OCI-LY3 (cell line): ENCODE measurements around the gene PHOSPHO1.

Experiments
- EZH2phosphoT487 ChIP-seq: fragments of 200-600 bp; shearing (Covaris generic); IDR thresholded peaks from 2 replicates; pipeline ENCODE4 v1.6.1; 2018; ENCODE audit warnings: antibody characterized with exemption, mixed run types, low read depth
- TF ChIP-seq, protein P1 (sequence below): fragments of 200-600, 300-600 bp; sonication (generic); IDR thresholded peaks from 2 replicates; pipeline ENCODE4 v1.5.1; 2014; ENCODE audit warnings: antibody characterized with exemption, low read length, low read depth

DNA sequence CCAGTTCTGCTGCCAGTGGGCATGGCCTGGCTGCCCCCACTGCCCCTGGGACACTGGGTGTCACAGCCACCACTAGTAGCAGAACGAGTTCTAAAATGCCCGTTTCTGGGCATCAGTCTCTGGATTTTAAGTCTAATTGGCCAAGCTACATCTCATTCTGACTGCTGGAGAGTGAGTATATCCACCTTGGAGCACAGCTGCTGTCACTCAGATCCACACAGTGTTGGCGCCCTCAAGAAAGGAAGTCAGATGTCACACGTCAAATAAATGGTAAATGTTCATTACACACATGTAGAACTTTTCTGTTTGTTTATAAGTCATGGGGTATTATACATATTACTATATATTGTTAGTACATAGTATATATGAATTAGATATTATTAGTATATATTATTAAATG is 39.7 kb downstream of the PHOSPHO1 start:
- TF ChIP-seq, protein P1, sequence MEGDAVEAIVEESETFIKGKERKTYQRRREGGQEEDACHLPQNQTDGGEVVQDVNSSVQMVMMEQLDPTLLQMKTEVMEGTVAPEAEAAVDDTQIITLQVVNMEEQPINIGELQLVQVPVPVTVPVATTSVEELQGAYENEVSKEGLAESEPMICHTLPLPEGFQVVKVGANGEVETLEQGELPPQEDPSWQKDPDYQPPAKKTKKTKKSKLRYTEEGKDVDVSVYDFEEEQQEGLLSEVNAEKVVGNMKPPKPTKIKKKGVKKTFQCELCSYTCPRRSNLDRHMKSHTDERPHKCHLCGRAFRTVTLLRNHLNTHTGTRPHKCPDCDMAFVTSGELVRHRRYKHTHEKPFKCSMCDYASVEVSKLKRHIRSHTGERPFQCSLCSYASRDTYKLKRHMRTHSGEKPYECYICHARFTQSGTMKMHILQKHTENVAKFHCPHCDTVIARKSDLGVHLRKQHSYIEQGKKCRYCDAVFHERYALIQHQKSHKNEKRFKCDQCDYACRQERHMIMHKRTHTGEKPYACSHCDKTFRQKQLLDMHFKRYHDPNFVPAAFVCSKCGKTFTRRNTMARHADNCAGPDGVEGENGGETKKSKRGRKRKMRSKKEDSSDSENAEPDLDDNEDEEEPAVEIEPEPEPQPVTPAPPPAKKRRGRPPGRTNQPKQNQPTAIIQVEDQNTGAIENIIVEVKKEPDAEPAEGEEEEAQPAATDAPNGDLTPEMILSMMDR: no peak
- TF ChIP-seq EZH2phosphoT487: no peak
